SK-N-SH treated with all-trans-retinoic acid at 6 μM for 48 hours (cell line): Measurements from ENCODE around the gene WHRN.

Experiments
- BACH2 ChIP-seq: fragments of 250-450 bp; sonication (Bioruptor Pico); IDR thresholded peaks from 2 replicates; pipeline ENCODE4 v1.9.0; 2021; ENCODE audit warnings: mild to moderate bottlenecking, borderline replicate concordance
- ZNF8 ChIP-seq: fragments of 450-650 bp; formaldehyde crosslinking; IDR thresholded peaks from 2 replicates; pipeline ENCODE4 v1.5.0; 2020; ENCODE audit warnings: mild to moderate bottlenecking, moderate library complexity

DNA sequence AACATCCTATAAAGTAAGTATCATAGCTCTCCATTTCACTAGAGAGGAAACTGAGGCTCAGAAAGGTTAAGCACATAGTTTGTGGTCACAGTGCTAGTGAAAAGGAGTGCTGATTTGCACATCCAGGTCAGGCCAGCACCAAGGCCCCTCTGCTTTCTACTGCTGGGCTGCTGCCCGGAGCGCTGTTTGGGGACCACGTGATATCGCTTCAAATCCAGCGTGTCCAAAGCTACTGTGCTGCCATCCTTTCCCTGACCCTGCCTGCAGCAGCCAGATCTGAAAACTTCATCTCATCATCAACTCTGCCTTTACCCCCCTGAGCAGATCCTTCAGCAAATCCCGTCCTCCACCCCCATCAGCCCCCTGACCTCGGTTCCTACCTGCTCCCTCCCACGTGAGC is 76.8 kb downstream of the WHRN start:
- TF ChIP-seq ZNF8 (no peak), BACH2 (CRISPR knock-in tag) (no peak)
